Karpas-422 (cell line): ENCODE results near the gene GALNT18. TPM values are rescaled to one million over a fixed set of nuclear protein-coding genes. Genes with fewer than 3 reads are reported as not detected.

Source experiments
- DNase-seq: peaks from one replicate; pipeline ENCODE4 v3.0.0-alpha.2; 2015
- H2AFZ ChIP-seq: fragments of 200-600 bp; sonication (generic); 2 replicates; pipeline ENCODE4 v1.6.1; 2014; ENCODE audit warnings: antibody characterized with exemption, low read length, mixed read lengths
- H3K27ac ChIP-seq: fragments of 200-600 bp; sonication (generic); 2 replicates; pipeline ENCODE4 v1.5.1; 2014; ENCODE audit warnings: mild to moderate bottlenecking, low read length, moderate library complexity
- H3K27me3 ChIP-seq: fragments of 200-600 bp; sonication (generic); 2 replicates; pipeline ENCODE4 v1.6.1; 2014; ENCODE audit warnings: low read length, mixed read lengths
- H3K36me3 ChIP-seq: fragments of 200-600 bp; sonication (generic); 2 replicates; pipeline ENCODE4 v1.6.1; 2014; ENCODE audit warnings: low read length, mixed read lengths; ENCODE audit not compliant: insufficient read depth
- H3K4me1 ChIP-seq: fragments of 200-600 bp; sonication (generic); 2 replicates; pipeline ENCODE4 v1.6.1; 2014; ENCODE audit warnings: mild to moderate bottlenecking, low read length, mixed read lengths
- H3K4me2 ChIP-seq: fragments of 200-600 bp; sonication (generic); 2 replicates; pipeline ENCODE4 v1.6.1; 2014; ENCODE audit warnings: low read length, low read depth, mild to moderate bottlenecking; ENCODE audit not compliant: poor library complexity, severe bottlenecking
- H3K4me3 ChIP-seq: fragments of 200-600 bp; sonication (generic); 2 replicates; pipeline ENCODE4 v1.5.1; 2014; ENCODE audit warnings: mild to moderate bottlenecking, antibody characterized with exemption, low read length, mixed read lengths
- H3K79me2 ChIP-seq: fragments of 200-600 bp; sonication (generic); 2 replicates; pipeline ENCODE4 v1.6.1; 2014; ENCODE audit warnings: mild to moderate bottlenecking, low read length, mixed read lengths
- H3K9ac ChIP-seq: fragments of 200-600 bp; sonication (generic); 2 replicates; pipeline ENCODE4 v1.6.0; 2014; ENCODE audit warnings: low read length
- H3K9me2 ChIP-seq: fragments of 200-600 bp; sonication (generic), shearing (Covaris generic); replicated peaks from 2 replicates; pipeline ENCODE4 v1.6.0; 2014; ENCODE audit warnings: mild to moderate bottlenecking, low read length, moderate library complexity; ENCODE audit not compliant: insufficient read depth
- H3K9me3 ChIP-seq: fragments of 300-700, 200-600 bp; sonication (generic); 2 replicates; pipeline ENCODE4 v1.6.1; 2014; ENCODE audit warnings: low read length, mixed read lengths
- H4K20me1 ChIP-seq: fragments of 200-600 bp; sonication (generic); 2 replicates; pipeline ENCODE4 v1.6.1; 2014; ENCODE audit warnings: mild to moderate bottlenecking, antibody characterized with exemption, low read length, low read depth; ENCODE audit not compliant: insufficient read depth
- total RNA-seq: library from RNA; depleted of rRNA; stranded (reverse); fragments of >200 nt; shearing (Covaris generic); gene quantifications from 2 replicates; pipeline ENCODE4 v1.2.3, GENCODE V29; 2014; ENCODE audit warnings: low replicate concordance

The GALNT18 gene
- total RNA-seq, 1 experiment from 2014 or later = not detected

- Histone ChIP-seq H3K4me2 (no peak overlapping the region), H4K20me1 (no peaks in the 10 kb centered on the region), H3K27ac (no peak overlapping the region), H3K27me3 (no peaks in the 10 kb centered on the region), H3K79me2 (no peaks in the 10 kb centered on the region), H3K4me3 (no peak overlapping the region), H3K9me3 (no peaks in the 10 kb centered on the region), H3K9me2 (no peaks in the 10 kb centered on the region), H3K36me3 (no peaks in the 10 kb centered on the region), H2AFZ (no peak overlapping the region), H3K4me1 (no peaks in the 10 kb centered on the region), H3K9ac (no peak overlapping the region)
- no peak for DNase-seq
These were observed 76.2 kb downstream of the GALNT18 start for GRCh38 chr11:11545285-11546275.

- H3K9me2 ChIP-seq = no peaks in the 10 kb centered on the region
- no peaks in the 10 kb centered on the region for H3K79me2 ChIP-seq
- H3K27me3 ChIP-seq = no peaks in the 10 kb centered on the region
- no peak overlapping the region for H2AFZ ChIP-seq
- no peak overlapping the region for H3K27ac ChIP-seq
- no peak overlapping the region for H3K4me2 ChIP-seq
- H4K20me1 ChIP-seq = no peaks in the 10 kb centered on the region
- no peak overlapping the region for H3K9ac ChIP-seq
- no peak for DNase-seq
- no peak overlapping the region for H3K4me3 ChIP-seq
- H3K9me3 ChIP-seq = no peaks in the 10 kb centered on the region
- no peaks in the 10 kb centered on the region for H3K36me3 ChIP-seq
- no peaks in the 10 kb centered on the region for H3K4me1 ChIP-seq
These were observed 78.1 kb downstream of the GALNT18 start for GRCh38 chr11:11543656-11544055.

GRCh38 chr11:11540157-11540556 is 81.6 kb downstream of the GALNT18 start:
- no peaks in the 10 kb centered on the region for H3K36me3 ChIP-seq
- no peak overlapping the region for H3K27ac ChIP-seq
- no peaks in the 10 kb centered on the region for H3K27me3 ChIP-seq
- H3K9me3 ChIP-seq = no peaks in the 10 kb centered on the region
- no peak overlapping the region for H2AFZ ChIP-seq
- H3K4me1 ChIP-seq = no peaks in the 10 kb centered on the region
- H3K9ac ChIP-seq = no peak overlapping the region
- H3K4me3 ChIP-seq = no peak overlapping the region
- H4K20me1 ChIP-seq = no peaks in the 10 kb centered on the region
- no peak for DNase-seq
- no peaks in the 10 kb centered on the region for H3K9me2 ChIP-seq
- no peaks in the 10 kb centered on the region for H3K79me2 ChIP-seq
- H3K4me2 ChIP-seq = no peak overlapping the region

GRCh38 chr11:11538277-11538960 is 83.4 kb downstream of the GALNT18 start:
- Histone ChIP-seq H4K20me1 (no peaks in the 10 kb centered on the region), H3K9me3 (no peaks in the 10 kb centered on the region), H3K36me3 (no peaks in the 10 kb centered on the region), H3K4me3 (no peak overlapping the region), H3K4me2 (no peak overlapping the region), H2AFZ (no peak overlapping the region), H3K4me1 (no peaks in the 10 kb centered on the region), H3K79me2 (no peaks in the 10 kb centered on the region), H3K27me3 (no peaks in the 10 kb centered on the region), H3K27ac (no peak overlapping the region), H3K9me2 (no peaks in the 10 kb centered on the region), H3K9ac (no peak overlapping the region)
- DNase-seq = no peak

- H3K4me2 ChIP-seq = no peak overlapping the region
- no peak overlapping the region for H3K4me3 ChIP-seq
- H3K9me2 ChIP-seq = no peaks in the 10 kb centered on the region
- no peaks in the 10 kb centered on the region for H3K9me3 ChIP-seq
- H3K4me1 ChIP-seq = no peaks in the 10 kb centered on the region
- no peaks in the 10 kb centered on the region for H3K27me3 ChIP-seq
- DNase-seq = no peak
- no peaks in the 10 kb centered on the region for H3K79me2 ChIP-seq
- H3K27ac ChIP-seq = no peak overlapping the region
- no peaks in the 10 kb centered on the region for H3K36me3 ChIP-seq
- H4K20me1 ChIP-seq = no peaks in the 10 kb centered on the region
- no peak overlapping the region for H3K9ac ChIP-seq
- H2AFZ ChIP-seq = no peak overlapping the region
These were observed 83.9 kb downstream of the GALNT18 start for GRCh38 chr11:11537871-11538270.

GRCh38 chr11:11537372-11537771 is 84.4 kb downstream of the GALNT18 start:
- no peaks in the 10 kb centered on the region for H3K36me3 ChIP-seq
- H3K27me3 ChIP-seq = no peaks in the 10 kb centered on the region
- H3K4me2 ChIP-seq = no peak overlapping the region

GRCh38 chr11:11536650-11537049 is 85.2 kb downstream of the GALNT18 start:
- no peak overlapping the region for H3K4me3 ChIP-seq
- no peak overlapping the region for H3K4me2 ChIP-seq
- no peaks in the 10 kb centered on the region for H3K36me3 ChIP-seq
- H2AFZ ChIP-seq = no peak overlapping the region
- H3K9ac ChIP-seq = no peak overlapping the region
- no peaks in the 10 kb centered on the region for H3K9me2 ChIP-seq
- H3K9me3 ChIP-seq = no peaks in the 10 kb centered on the region
- no peaks in the 10 kb centered on the region for H3K27me3 ChIP-seq
- no peaks in the 10 kb centered on the region for H3K79me2 ChIP-seq
- no peaks in the 10 kb centered on the region for H3K4me1 ChIP-seq
- H4K20me1 ChIP-seq = no peaks in the 10 kb centered on the region
- H3K27ac ChIP-seq = no peak overlapping the region
- DNase-seq = no peak

More at GRCh38 chr11:11537372-11537771, 84.4 kb downstream of the GALNT18 start:
- H3K27ac ChIP-seq = no peak overlapping the region
- no peak overlapping the region for H3K4me3 ChIP-seq
- H3K9me3 ChIP-seq = no peaks in the 10 kb centered on the region
- no peak overlapping the region for H3K9ac ChIP-seq
- DNase-seq = no peak
- H3K9me2 ChIP-seq = no peaks in the 10 kb centered on the region
- no peaks in the 10 kb centered on the region for H3K4me1 ChIP-seq
- H3K79me2 ChIP-seq = no peaks in the 10 kb centered on the region
- no peak overlapping the region for H2AFZ ChIP-seq
- H4K20me1 ChIP-seq = no peaks in the 10 kb centered on the region

- no peak for DNase-seq
- Histone ChIP-seq H3K27me3 (no peaks in the 10 kb centered on the region), H3K4me3 (no peak overlapping the region), H3K9me3 (no peaks in the 10 kb centered on the region), H2AFZ (no peak overlapping the region), H3K9ac (no peak overlapping the region), H3K36me3 (no peaks in the 10 kb centered on the region), H3K4me2 (no peak overlapping the region), H3K79me2 (no peaks in the 10 kb centered on the region), H3K9me2 (no peaks in the 10 kb centered on the region), H3K27ac (no peak overlapping the region), H3K4me1 (no peaks in the 10 kb centered on the region), H4K20me1 (no peaks in the 10 kb centered on the region)
These were observed 86.2 kb downstream of the GALNT18 start for GRCh38 chr11:11535611-11536010.
